AG04449 (cell line): ENCODE data around the gene SPOCK3.

Source experiments
- CTCF ChIA-PET: fragments of 350-600 bp; formaldehyde crosslinking; extraction: SDS; loops from one replicate; lab custom pipeline; 2021; ENCODE audit warnings: antibody characterized with exemption; lab: Yijun Ruan, JAX
- POLR2A ChIA-PET: fragments of 400-600, 350-600 bp; formaldehyde crosslinking; extraction: SDS; loops from one replicate; lab custom pipeline; 2020; ENCODE audit warnings: antibody characterized with exemption, inconsistent platforms; lab: Yijun Ruan, JAX
- DNase-seq: peaks from one replicate; pipeline ENCODE4 v3.0.0-alpha.2; 2010; ENCODE audit warnings: low read depth, low spot score
- H3K4me3 ChIP-seq: 2 replicates; pipeline ENCODE4 v1.5.1; 2011; ENCODE audit warnings: low read depth, mild to moderate bottlenecking, control low read depth, low read length
- CTCF ChIP-seq: IDR thresholded peaks from one replicate; pipeline ENCODE4 v1.5.1; 2011; ENCODE audit warnings: mild to moderate bottlenecking, moderate library complexity, low read length, control low read depth, inconsistent platforms; ENCODE audit not compliant: insufficient read depth; ENCODE audit errors: missing control alignments

The SPOCK3 gene

DNA sequence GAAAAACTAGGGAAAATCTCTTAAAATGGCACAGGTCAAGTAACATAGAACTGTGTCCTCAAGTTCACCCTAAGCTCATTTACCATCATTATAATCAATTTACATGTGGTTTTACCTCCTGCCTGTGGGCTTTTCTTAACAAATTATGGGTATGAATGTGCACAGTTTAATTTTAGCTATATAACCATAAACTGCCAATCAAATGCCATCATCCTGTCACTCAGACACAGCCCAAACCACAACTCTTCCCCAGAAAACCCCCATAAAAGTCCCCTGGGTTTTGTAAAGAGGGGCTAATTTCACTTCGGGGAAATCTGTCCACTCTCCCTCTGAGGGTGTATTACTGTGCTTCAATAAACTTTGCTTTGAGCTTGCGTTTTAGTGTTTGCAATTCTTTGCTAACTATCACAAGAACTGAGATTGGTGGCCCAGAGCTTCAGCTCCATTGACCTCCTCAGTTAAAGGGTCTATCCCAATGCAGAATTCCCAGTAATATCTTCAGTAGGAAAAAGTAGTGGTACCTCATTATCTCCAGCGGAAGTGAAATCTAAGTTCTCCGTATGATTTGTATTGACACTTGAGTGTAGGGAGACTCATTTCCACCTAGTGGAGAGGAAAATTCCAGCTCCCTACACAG, 394.6 kb downstream of the SPOCK3 start:
- POLR2A ChIA-PET = no interaction called here

DNA sequence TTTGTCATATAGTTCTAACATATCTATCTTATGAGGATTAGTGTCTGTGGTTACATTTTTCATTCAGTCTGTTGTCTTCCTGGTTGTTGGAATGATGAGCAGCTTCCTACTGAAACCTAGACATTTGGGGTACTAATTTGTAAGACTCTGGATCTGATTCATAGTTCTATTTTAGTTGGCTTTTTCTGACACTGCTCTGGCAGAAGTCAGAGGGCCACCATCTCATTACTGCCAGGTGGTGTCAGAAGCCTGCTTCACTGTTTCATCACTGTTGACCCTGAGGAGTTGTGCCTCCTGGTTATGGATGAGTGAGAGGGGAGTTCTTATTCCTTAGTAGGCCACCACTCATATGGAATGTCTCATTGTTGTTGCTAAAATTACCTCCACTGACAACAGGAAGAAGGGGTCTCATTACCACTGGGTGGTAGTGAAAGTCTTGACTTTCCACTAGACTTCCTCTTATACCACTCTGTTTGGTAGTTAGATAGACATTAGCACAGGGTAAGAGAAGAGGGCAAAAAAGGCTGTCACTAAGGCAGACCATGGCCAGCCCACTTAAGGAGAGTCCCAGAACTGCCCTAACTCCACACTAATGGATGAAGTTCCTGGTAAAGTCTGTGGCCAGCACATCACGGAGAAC, 395.2 kb downstream of the SPOCK3 start:
- no peak overlapping the region for H3K4me3 ChIP-seq
- ChIA-PET POLR2A (no interaction called here), CTCF (no interaction called here)
- DNase-seq = no peak
- no peak for TF ChIP-seq CTCF

More for the DNA sequence above, 394.6 kb downstream of the SPOCK3 start:
- H3K4me3 ChIP-seq = no peak overlapping the region
- TF ChIP-seq CTCF = no peak
- CTCF ChIA-PET = no interaction called here
- no peak for DNase-seq

- TF ChIP-seq CTCF = no peak
- no peak overlapping the region for H3K4me3 ChIP-seq
- ChIA-PET POLR2A (no interaction called here), CTCF (no interaction called here)
- no peak for DNase-seq
Measured at GRCh38 chr4:166836865-166837264, 397.4 kb downstream of the SPOCK3 start.

- DNase-seq = no peak
- ChIA-PET CTCF (no interaction called here), POLR2A (no interaction called here)
- H3K4me3 ChIP-seq = no peak overlapping the region
- no peak for TF ChIP-seq CTCF
Measured at GRCh38 chr4:166827629-166828028, 406.7 kb downstream of the SPOCK3 start.

DNA sequence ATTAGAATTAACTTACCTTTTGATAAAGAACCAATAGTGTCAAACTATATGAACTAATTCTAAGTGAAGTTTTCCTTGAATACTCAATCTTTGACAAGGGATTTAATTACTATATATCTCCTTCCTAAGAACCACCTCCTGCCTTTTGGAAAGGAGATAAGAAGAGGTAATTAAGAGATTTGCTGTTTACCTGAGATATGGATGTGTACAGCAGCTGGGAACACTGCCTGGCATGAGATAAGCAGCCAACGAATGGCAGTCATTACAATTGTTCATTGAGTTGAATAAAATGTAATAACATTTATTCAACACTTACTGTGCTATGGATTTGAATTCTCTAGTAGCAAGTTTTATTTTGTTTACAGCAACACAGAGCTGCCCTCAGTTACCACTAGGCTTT, 407.1 kb downstream of the SPOCK3 start:
- ChIA-PET POLR2A (no interaction called here), CTCF (no interaction called here)
- DNase-seq = no peak
- no peak for TF ChIP-seq CTCF
- no peak overlapping the region for H3K4me3 ChIP-seq

DNA sequence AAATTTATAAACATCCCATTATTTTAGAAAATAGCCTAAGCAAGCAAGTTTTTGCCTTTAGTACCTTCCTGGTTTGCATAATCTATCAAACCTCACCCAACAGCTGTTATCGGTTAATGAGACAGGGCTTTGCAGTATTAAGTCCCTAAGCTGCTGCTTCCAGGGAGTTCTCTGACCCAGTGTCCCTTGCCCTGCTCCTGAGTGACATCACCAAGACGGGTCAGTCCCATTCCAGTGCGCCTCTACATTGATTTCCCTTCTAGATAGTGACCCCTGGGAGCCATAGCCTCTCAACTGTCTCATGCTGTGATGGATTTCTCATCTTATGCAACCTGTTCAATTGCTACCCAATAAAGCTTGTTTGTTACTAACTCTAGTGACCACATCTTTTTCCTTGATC, 410.4 kb downstream of the SPOCK3 start:
- ChIA-PET CTCF (no interaction called here), POLR2A (no interaction called here)
- no peak for TF ChIP-seq CTCF

More for the DNA sequence above, 410.4 kb downstream of the SPOCK3 start:
- no peak for DNase-seq
- H3K4me3 ChIP-seq = no peak overlapping the region
